ENCODE results near the gene FHOD1.

The FHOD1 gene

GRCh38 chr16:67284699-67285646 lies 37.7 kb upstream of the FHOD1 start:
- H3K27ac ChIP-seq (replicated peaks), result no peak overlapping the region
- no peaks in the 10 kb centered on the region for H3K27me3 ChIP-seq (ENCODE audit: insufficient read depth, poor library complexity, severe bottlenecking)
- TF ChIP-seq CTCF (IDR thresholded peaks at IDR 0.05; ENCODE audit: insufficient read depth, low read length) (no peak), REST (IDR thresholded peaks at IDR 0.05; ENCODE audit: insufficient replicate concordance, low read depth) (no peak), SPI1 (IDR thresholded peaks at IDR 0.05; ENCODE audit: borderline replicate concordance, low read depth) (no peak)
- no peak for DNase-seq (ENCODE audit: low read depth in 1 of 2, low spot score in 1 of 2)
- H3K4me3 ChIP-seq (replicated peaks; ENCODE audit: insufficient read depth, low read length), result no peak overlapping the region

- Histone ChIP-seq H3K4me3 (replicated peaks; ENCODE audit: insufficient read depth, low read length) (no peak overlapping the region), H3K27me3 (ENCODE audit: insufficient read depth, poor library complexity, severe bottlenecking) (no peaks in the 10 kb centered on the region), H3K27ac (replicated peaks) (no peak overlapping the region)
- no peak for DNase-seq (ENCODE audit: low read depth in 1 of 2, low spot score in 1 of 2)
- no peak for TF ChIP-seq REST (IDR thresholded peaks at IDR 0.05; ENCODE audit: insufficient replicate concordance, low read depth)
- TF ChIP-seq POLR2AphosphoS5 (IDR thresholded peaks at IDR 0.05; ENCODE audit: low read depth), result no peak
- no peak for TF ChIP-seq CTCF (IDR thresholded peaks at IDR 0.05; ENCODE audit: insufficient read depth, low read length)
- no peak for TF ChIP-seq SPI1 (IDR thresholded peaks at IDR 0.05; ENCODE audit: borderline replicate concordance, low read depth)
- no peak for TF ChIP-seq GABPA (IDR thresholded peaks at IDR 0.05; ENCODE audit: low read depth)
These were observed 36.7 kb upstream of the FHOD1 start for GRCh38 chr16:67283826-67284555.

GRCh38 chr16:67283039-67283825 lies 36.0 kb upstream of the FHOD1 start:
- H3K4me3 ChIP-seq (replicated peaks; ENCODE audit: insufficient read depth, low read length), result no peak overlapping the region
- H3K27ac ChIP-seq (replicated peaks), result no peak overlapping the region
- no peak for TF ChIP-seq SPI1 (IDR thresholded peaks at IDR 0.05; ENCODE audit: borderline replicate concordance, low read depth)
- TF ChIP-seq GABPA (IDR thresholded peaks at IDR 0.05; ENCODE audit: low read depth), result no peak
- no peak for TF ChIP-seq POLR2AphosphoS5 (IDR thresholded peaks at IDR 0.05; ENCODE audit: low read depth)
- TF ChIP-seq CTCF (IDR thresholded peaks at IDR 0.05; ENCODE audit: insufficient read depth, low read length), result no peak
- TF ChIP-seq REST (IDR thresholded peaks at IDR 0.05; ENCODE audit: insufficient replicate concordance, low read depth), result no peak
- no peaks in the 10 kb centered on the region for H3K27me3 ChIP-seq (ENCODE audit: insufficient read depth, poor library complexity, severe bottlenecking)
- no peak for DNase-seq (ENCODE audit: low read depth in 1 of 2, low spot score in 1 of 2)

Data from HL-60 (cell line).